Measurements from ENCODE around the gene MAP3K21.

- TF ChIP-seq CTCF (IDR thresholded peaks at IDR 0.05 in 4 of 5, conservative IDR thresholded peaks at IDR 0.05 in 1 of 5) (no peak), POLR2A (IDR thresholded peaks at IDR 0.05) (no peak)
These were observed 33.1 kb downstream of the MAP3K21 start for GRCh38 chr1:233360525-233361102.

Measured in gastrocnemius medialis (tissue), 4 donors.